Activated naive CD4-positive, alpha-beta T cell treated with anti-CD3 and anti-CD28 coated beads, Interleukin-2, amount 50 U/mL, for 24 hours (primary cell): ENCODE data around the gene NOVA1.

Source experiments
- H3K27ac Mint-ChIP-seq: one replicate; pipeline ENCODE4 v1.8.0; 2021; ENCODE audit warnings: mild to moderate bottlenecking, mixed read lengths
- H3K27me3 Mint-ChIP-seq: one replicate; pipeline ENCODE4 v1.8.0; 2021; ENCODE audit warnings: mixed read lengths
- H3K36me3 Mint-ChIP-seq: one replicate; pipeline ENCODE4 v1.8.0; 2021; ENCODE audit warnings: mixed read lengths
- H3K4me1 Mint-ChIP-seq: one replicate; pipeline ENCODE4 v1.8.0; 2021; ENCODE audit warnings: mixed read lengths
- H3K4me3 Mint-ChIP-seq: one replicate; pipeline ENCODE4 v1.8.0; 2021; ENCODE audit warnings: mild to moderate bottlenecking, mixed read lengths
- H3K9me3 Mint-ChIP-seq: one replicate; pipeline ENCODE4 v1.8.0; 2021; ENCODE audit warnings: mixed read lengths

NOVA1 gene

DNA sequence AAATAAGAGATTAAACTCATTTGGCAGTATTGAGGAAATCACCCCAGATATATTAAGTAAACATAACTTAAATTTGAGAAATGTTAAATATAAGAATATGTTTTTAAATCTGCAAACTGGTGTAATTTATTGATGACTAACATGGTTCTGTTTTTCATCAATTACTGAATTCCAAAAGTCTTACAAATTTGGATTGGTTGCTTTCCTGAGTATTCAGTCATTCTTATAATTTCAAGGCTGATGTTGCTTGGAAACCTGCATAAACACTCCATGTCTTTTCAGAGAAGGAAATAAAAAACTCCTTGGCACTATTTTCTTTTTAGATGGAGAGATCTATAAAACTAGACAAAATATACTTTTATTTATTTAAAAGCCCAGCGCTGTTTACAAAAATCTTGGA lies 71.7 kb downstream of the NOVA1 start:
- no peaks in the 10 kb centered on the region for H3K27me3 Mint-ChIP-seq
- no peak overlapping the region for H3K27ac Mint-ChIP-seq
- peaks cover 9% of the 10 kb centered on the region for H3K9me3 Mint-ChIP-seq

DNA sequence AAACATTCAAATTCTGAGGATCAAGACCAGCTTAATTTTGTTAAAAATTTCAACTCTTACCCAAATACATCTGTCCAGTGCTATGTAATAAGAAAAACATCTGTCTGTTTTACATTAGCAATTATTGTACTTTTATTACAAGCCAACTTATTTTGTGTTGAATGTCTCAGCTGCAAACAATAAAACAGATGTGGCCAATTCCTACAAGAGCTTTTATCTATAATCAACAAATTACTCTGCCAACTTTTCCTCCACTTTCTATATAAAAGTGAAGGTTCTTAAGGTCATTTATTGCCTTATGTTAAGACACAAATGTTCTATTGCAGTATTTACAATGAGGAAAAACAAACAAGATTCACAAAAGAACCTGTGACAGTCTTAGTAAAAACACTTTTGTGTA lies 72.7 kb downstream of the NOVA1 start:
- Mint-ChIP-seq H3K9me3 (peaks cover 9% of the 10 kb centered on the region), H3K4me3 (no peak overlapping the region), H3K4me1 (no peaks in the 10 kb centered on the region), H3K27ac (no peak overlapping the region), H3K36me3 (no peaks in the 10 kb centered on the region), H3K27me3 (no peaks in the 10 kb centered on the region)

More for the DNA sequence above, 71.7 kb downstream of the NOVA1 start:
- no peaks in the 10 kb centered on the region for H3K4me1 Mint-ChIP-seq
- no peak overlapping the region for H3K4me3 Mint-ChIP-seq
- H3K36me3 Mint-ChIP-seq = no peaks in the 10 kb centered on the region

DNA sequence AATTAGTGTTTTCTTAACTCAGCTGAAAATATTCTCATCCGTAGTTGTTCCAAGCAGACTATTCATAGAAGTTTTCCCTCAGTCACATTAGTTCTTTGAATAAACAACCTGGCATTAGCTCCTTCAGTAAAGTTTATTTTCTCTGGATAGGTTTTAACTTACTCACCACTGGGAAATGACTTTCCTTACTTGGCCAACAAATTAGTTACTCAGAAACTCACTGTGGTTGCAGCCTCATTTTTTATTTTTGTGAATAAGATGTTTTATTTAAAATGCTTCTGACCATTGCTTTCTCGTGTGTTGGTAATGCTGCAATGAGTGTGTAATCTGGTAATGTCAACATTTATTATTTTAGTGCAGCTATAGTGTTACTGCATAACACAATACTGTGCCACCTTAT lies 74.9 kb downstream of the NOVA1 start:
- Mint-ChIP-seq H3K27me3 (no peaks in the 10 kb centered on the region), H3K4me1 (no peaks in the 10 kb centered on the region), H3K27ac (no peak overlapping the region), H3K4me3 (no peak overlapping the region), H3K36me3 (no peaks in the 10 kb centered on the region), H3K9me3 (peaks cover 9% of the 10 kb centered on the region)

DNA sequence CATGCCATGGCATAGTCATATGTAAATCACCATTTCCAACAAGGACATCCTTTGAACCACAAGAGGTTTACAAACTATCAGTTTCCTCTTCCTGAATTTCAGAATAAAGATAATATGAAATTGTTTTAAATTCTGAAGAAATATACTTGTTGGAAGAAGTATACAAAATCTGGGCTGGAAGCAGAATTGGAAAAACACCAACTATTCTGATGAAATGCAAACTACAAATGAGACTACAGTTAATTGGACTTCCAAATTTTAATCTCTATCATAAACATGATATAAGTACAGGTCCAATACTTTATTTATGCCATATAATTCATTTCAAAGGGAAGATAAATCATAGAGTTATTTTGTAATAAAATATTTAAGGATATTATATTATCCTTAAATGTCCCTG lies 80.1 kb downstream of the NOVA1 start:
- Mint-ChIP-seq H3K4me1 (no peaks in the 10 kb centered on the region), H3K4me3 (no peak overlapping the region), H3K27ac (no peak overlapping the region), H3K27me3 (no peaks in the 10 kb centered on the region), H3K36me3 (no peaks in the 10 kb centered on the region), H3K9me3 (no peaks in the 10 kb centered on the region)

DNA sequence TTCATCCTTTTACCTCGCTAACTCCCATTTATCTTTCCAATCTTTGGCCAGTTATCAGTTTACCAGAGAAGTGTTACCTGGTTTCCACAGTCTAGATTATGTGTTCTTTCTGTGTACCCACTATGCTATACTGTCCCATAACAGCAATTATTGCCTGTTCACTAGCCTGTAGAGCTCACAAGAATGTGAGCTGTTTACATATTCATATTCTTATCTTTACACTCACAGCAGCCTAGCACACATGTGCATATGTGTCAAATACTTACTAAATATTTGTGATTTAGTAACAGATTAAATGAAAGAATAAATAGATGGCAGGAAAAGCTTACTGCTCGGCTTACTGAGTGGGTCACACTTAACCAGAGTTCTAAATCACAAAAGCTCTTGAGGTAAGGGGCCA lies 97.8 kb downstream of the NOVA1 start:
- Mint-ChIP-seq H3K36me3 (no peaks in the 10 kb centered on the region), H3K27me3 (no peaks in the 10 kb centered on the region), H3K9me3 (peaks cover 9% of the 10 kb centered on the region), H3K4me3 (no peak overlapping the region), H3K27ac (no peak overlapping the region), H3K4me1 (no peaks in the 10 kb centered on the region)

DNA sequence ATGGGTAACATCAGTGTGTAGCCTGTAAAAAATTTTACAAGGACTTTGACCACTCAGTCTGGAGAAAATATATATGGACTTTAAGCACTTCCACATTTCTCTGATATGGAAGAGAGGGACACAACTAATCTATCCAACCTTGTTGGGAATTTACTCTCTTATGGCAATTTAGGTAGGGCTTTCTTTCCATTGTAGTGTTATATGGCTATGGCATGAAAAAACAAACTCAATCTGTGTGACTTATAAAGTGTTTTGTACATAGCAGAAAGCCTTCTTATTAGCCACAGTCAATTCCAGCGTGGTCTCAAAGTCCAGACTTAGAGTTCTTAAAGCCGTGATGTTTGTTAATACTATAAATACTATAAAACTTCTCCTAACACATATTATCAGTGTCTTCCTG lies 98.3 kb downstream of the NOVA1 start:
- H3K27ac Mint-ChIP-seq = no peak overlapping the region
- peaks cover 9% of the 10 kb centered on the region for H3K9me3 Mint-ChIP-seq
- H3K27me3 Mint-ChIP-seq = no peaks in the 10 kb centered on the region
- no peaks in the 10 kb centered on the region for H3K36me3 Mint-ChIP-seq
- H3K4me1 Mint-ChIP-seq = no peaks in the 10 kb centered on the region
- H3K4me3 Mint-ChIP-seq = no peak overlapping the region

DNA sequence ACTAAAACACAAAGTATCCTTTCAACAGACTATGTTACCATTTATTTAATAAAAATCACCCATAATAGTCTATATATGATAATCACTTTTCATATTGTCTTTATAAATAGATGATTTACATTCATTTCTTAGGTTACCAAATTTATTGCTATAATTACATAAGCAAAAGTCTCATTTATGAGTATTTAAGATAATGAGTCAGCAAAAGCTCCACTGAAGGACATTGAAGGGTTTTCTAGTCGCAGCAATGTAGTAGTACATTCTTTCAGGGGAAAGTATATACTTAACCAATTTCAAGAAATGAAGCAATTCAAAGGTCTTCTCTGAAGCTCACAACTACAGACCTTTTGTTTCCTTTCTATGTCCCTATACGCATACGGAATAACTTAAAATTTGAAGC lies 110.9 kb downstream of the NOVA1 start:
- Mint-ChIP-seq H3K27me3 (no peaks in the 10 kb centered on the region), H3K4me1 (no peaks in the 10 kb centered on the region), H3K36me3 (no peaks in the 10 kb centered on the region), H3K27ac (no peak overlapping the region), H3K9me3 (peaks cover 17% of the 10 kb centered on the region), H3K4me3 (no peak overlapping the region)

DNA sequence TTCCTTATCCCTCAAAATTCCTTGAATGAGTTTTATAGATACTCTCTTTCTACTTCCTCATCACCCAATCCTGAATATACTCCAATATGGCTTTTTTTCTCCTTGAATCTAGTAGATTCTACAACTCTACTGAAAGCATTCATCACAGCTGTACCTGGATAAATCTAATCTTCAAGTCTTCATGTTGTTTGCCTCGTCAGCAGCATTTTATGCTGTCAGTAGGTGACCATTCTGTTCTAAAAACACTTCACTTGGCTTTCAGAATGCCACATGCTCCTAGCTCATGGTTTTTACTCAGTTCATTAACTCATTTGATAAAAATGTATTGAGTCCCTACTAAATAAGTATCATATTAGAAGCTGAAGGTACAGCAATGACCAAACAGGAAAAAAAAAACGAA lies 113.3 kb downstream of the NOVA1 start:
- Mint-ChIP-seq H3K27ac (no peak overlapping the region), H3K36me3 (no peaks in the 10 kb centered on the region), H3K4me1 (no peaks in the 10 kb centered on the region), H3K4me3 (no peak overlapping the region), H3K9me3 (peaks cover 13% of the 10 kb centered on the region), H3K27me3 (no peaks in the 10 kb centered on the region)

DNA sequence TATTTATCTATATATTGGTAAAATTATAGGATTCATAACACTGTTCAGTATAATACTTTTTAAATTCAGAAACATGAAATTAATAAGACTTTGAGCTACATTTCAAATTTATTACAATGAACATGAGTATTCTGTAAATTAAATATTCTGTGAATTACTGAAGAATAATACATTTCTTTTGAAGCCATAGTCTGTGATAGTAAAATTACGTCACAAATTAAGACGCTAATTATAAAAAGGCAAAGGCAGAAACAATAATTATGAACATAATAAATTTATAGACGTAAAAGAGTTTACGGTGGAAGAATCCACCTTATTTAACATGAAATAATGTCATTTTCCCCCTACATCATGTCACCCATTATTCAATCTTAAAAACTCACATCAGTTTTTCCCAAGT lies 118.9 kb downstream of the NOVA1 start:
- Mint-ChIP-seq H3K4me3 (no peak overlapping the region), H3K36me3 (no peaks in the 10 kb centered on the region), H3K9me3 (no peaks in the 10 kb centered on the region), H3K4me1 (no peaks in the 10 kb centered on the region), H3K27me3 (no peaks in the 10 kb centered on the region), H3K27ac (no peak overlapping the region)

DNA sequence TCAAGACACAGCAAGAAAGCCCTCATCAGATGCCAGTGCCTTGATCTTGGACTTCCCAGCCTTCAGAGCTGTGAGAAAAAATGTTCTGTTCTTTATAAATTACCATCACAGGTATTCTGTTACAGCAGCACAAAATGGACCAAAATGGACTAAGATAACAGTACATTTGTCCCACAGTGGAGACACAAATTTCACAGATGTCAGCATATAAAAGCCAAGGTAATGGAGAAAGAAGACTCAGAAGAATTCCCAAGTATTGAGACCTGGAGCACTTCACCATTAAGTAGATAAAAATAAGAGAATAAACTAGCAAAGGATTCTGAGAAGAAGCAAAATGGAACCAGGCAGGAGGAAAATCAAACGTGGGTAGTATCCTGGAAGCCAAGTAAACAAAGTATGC lies 131.0 kb downstream of the NOVA1 start:
- no peaks in the 10 kb centered on the region for H3K27me3 Mint-ChIP-seq
- H3K27ac Mint-ChIP-seq = no peak overlapping the region
- peaks cover 10% of the 10 kb centered on the region for H3K9me3 Mint-ChIP-seq
- H3K36me3 Mint-ChIP-seq = no peaks in the 10 kb centered on the region
- H3K4me1 Mint-ChIP-seq = no peaks in the 10 kb centered on the region
- H3K4me3 Mint-ChIP-seq = no peak overlapping the region

DNA sequence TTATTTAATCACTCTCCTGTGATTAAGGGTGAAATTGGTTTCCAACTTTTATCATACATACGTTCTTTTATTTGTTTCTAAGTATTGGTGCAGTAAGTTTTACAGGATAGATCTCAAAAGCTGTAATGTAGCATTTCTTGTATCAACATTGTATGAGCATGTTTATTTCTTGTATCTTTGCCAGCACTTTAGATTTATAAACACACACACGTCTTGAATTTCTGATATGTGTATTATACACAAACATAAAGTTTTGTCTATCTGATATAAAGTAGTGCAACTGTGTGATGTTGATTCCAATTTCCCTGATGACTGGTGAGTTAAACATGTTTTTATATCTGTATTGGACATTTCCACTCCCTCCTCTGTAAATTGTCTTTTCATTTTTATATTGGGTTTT lies 134.7 kb downstream of the NOVA1 start:
- Mint-ChIP-seq H3K9me3 (peaks cover 10% of the 10 kb centered on the region), H3K4me3 (no peak overlapping the region), H3K27me3 (no peaks in the 10 kb centered on the region), H3K36me3 (no peaks in the 10 kb centered on the region), H3K4me1 (no peaks in the 10 kb centered on the region), H3K27ac (no peak overlapping the region)

DNA sequence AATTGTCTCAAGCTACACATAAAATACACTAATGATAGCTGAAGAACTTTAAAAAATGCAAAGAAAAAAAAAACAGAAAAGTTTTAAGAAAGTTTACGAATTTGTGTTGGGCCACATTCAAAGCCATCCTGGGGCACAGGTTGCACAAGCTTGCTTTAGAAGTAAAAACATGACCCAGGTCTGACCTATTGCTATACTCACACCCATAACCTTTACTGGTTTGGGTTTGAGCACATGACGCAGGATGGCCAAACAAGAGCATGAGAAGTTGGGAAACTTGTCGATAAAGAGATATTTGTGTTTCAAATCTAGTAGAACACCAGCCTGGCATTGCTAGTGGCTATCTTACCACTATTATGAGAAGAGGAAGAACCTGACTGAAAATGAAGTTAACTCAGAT lies 143.7 kb downstream of the NOVA1 start:
- Mint-ChIP-seq H3K27ac (no peak overlapping the region), H3K27me3 (no peaks in the 10 kb centered on the region), H3K36me3 (no peaks in the 10 kb centered on the region), H3K4me3 (no peak overlapping the region), H3K9me3 (no peaks in the 10 kb centered on the region), H3K4me1 (no peaks in the 10 kb centered on the region)

DNA sequence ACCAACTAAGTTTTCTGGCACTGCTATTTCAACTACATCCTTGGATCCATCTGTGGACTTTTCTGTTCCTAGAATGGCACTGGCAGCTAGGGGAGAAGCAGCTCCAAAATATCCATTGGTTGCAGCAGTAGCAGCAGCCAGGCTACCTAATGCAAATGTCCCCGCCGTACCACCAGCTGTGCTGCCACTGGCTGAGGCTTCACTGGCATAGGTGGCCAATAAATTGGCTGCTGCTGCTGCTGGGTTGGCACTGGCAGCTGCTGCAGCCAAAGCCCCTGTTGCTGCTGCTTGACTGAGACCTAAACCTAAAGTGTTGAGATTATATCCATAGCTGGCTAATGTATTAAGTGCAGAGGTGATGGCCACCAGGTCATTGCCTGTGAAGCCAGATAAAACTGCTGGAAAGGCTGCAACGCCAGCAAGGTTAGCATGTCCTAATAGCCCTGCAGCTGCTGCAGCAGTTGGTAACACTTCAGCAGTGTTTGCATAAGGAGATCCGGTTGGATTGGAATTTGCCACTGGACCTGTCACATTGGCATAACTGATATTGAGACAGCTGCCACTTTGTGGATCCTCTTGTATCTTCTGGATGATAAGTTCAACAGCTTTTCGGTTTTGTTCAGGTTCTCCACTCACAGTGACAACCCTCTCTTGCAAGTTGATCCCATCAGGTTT lies 149.5 kb downstream of the NOVA1 start:
- no peaks in the 10 kb centered on the region for H3K4me1 Mint-ChIP-seq
- H3K9me3 Mint-ChIP-seq = peaks cover 6% of the 10 kb centered on the region
- H3K36me3 Mint-ChIP-seq = no peaks in the 10 kb centered on the region
- H3K4me3 Mint-ChIP-seq = no peak overlapping the region
- H3K27ac Mint-ChIP-seq = no peak overlapping the region
- H3K27me3 Mint-ChIP-seq = no peaks in the 10 kb centered on the region

DNA sequence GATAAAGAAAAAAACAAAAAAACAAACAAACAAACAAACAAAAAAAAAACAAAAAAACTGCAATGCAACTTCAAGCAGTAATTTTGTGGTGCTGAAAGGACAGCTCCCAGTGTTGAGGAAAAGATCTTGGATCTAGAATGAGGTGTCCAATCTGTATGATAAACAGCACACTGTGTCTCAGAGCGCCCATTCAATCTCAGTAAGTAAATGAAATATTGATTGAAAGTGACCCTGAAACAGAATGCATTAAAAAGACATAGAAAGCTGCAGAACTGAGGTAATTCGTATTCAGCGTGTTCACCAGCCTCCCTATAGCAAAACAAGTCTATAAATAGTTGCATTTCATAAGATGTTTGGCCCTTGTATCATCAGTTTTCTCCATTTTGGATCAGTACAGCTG lies 153.0 kb downstream of the NOVA1 start:
- Mint-ChIP-seq H3K27ac (no peak overlapping the region), H3K27me3 (no peaks in the 10 kb centered on the region), H3K4me1 (no peaks in the 10 kb centered on the region), H3K36me3 (no peaks in the 10 kb centered on the region), H3K9me3 (peaks cover 11% of the 10 kb centered on the region), H3K4me3 (no peak overlapping the region)

DNA sequence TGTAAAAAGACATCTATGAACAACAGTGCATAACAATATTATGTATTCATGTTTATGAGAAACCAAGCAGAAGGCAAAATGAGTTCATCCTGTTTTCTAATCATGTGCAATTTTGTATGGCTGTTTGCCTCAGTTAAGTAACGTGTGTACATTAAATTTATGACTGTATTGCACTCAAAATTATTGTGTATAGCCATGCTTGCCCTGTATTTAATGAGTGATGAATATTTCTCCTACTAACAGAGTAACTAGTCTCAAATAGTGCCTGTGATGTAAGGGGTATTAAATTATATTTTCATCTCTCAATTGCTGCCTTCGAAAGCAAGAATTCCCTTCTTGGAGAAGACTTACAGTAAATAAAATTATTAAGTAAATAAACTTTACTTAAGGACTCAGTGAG lies 154.2 kb downstream of the NOVA1 start:
- Mint-ChIP-seq H3K36me3 (no peaks in the 10 kb centered on the region), H3K27ac (no peak overlapping the region), H3K9me3 (peaks cover 11% of the 10 kb centered on the region), H3K4me3 (no peak overlapping the region), H3K4me1 (no peaks in the 10 kb centered on the region), H3K27me3 (no peaks in the 10 kb centered on the region)

DNA sequence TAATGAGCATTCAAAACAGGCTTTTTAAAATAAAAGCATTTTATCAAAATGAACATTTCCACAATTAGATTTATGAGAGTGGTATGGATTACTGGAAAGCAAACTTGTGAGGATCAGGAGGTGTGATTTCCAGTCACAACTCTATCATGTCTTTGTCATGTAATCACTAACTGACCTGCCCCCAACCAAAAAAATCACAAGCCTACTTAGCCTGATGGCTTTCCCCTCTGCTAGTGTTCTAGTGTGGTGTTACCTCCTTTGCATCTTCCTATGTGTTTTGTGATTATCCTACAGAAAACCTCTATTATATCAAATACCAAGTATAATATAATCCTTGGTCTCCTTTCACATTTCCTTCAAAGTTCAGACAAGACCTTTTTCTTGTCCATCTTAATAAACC lies 168.6 kb downstream of the NOVA1 start:
- Mint-ChIP-seq H3K27me3 (no peaks in the 10 kb centered on the region), H3K9me3 (peaks cover 16% of the 10 kb centered on the region), H3K36me3 (no peaks in the 10 kb centered on the region), H3K4me3 (no peak overlapping the region), H3K27ac (no peak overlapping the region), H3K4me1 (no peaks in the 10 kb centered on the region)

DNA sequence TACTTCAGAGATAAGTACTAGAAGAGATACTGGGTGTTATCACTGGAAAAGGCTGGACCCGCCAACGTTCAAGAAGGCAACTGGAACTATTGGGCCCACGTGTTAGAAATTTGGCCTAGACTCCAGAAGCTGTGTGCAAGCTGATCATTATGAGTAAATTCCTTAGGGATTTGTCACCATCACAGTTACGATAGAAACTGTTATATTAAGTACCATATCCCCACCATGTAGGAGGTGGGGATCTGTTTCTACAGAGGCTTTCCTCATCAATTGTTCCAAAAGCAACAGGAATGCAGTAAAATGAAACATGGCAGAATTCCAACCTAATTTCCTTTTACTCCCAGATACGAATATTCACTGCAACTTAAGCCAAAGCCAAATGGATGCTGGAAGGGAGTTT lies 170.7 kb downstream of the NOVA1 start:
- no peaks in the 10 kb centered on the region for H3K4me1 Mint-ChIP-seq
- peaks cover 16% of the 10 kb centered on the region for H3K9me3 Mint-ChIP-seq
- H3K27me3 Mint-ChIP-seq = no peaks in the 10 kb centered on the region
- no peaks in the 10 kb centered on the region for H3K36me3 Mint-ChIP-seq
- no peak overlapping the region for H3K4me3 Mint-ChIP-seq
- no peak overlapping the region for H3K27ac Mint-ChIP-seq
